CD8-positive, alpha-beta memory T cell (primary cell): ENCODE measurements around the gene KCNJ18. TPM values are rescaled to one million over a fixed set of nuclear protein-coding genes. Genes with fewer than 3 reads are reported as not detected.
"Not testable (repeated sequence)": the region's sequence is repeated elsewhere in the genome, so short reads cannot be mapped to it uniquely, and the experiment has no call there.

Source experiments
- CTCF ChIA-PET: fragments of 350-600 bp; sonication (Branson Sonifier 250); formaldehyde crosslinking; loops from one replicate; lab custom pipeline; 2021; ENCODE audit warnings: antibody characterized with exemption; lab: Charles Lee
- POLR2A ChIA-PET: fragments of 350-600 bp; sonication (Branson Sonifier 250); formaldehyde crosslinking; loops from one replicate; lab custom pipeline; 2021; ENCODE audit warnings: antibody characterized with exemption; lab: Charles Lee
- DNase-seq, 5 donors: peaks; one replicate each; pipeline versions ENCODE4 v3.0.0 to v3.0.0-alpha.2; 2020 to 2022; ENCODE audit warnings: mixed read lengths in 1 of 5
- H3K27ac ChIP-seq: one replicate; pipeline ENCODE4 v1.7.0; 2013; ENCODE audit warnings: low read depth, mild to moderate bottlenecking, low read length, moderate library complexity
- H3K27me3 ChIP-seq: 2 replicates; pipeline ENCODE4 v1.7.0; 2013; ENCODE audit warnings: low read length, mild to moderate bottlenecking; ENCODE audit not compliant: insufficient read depth, poor library complexity, severe bottlenecking
- H3K36me3 ChIP-seq: 2 replicates; pipeline ENCODE4 v1.7.0; 2013; ENCODE audit warnings: mild to moderate bottlenecking, low read length, moderate library complexity; ENCODE audit not compliant: insufficient read depth
- H3K4me1 ChIP-seq: 2 replicates; pipeline ENCODE4 v1.7.0; 2013; ENCODE audit warnings: mild to moderate bottlenecking, low read length, moderate library complexity; ENCODE audit not compliant: insufficient read depth
- H3K4me3 ChIP-seq: 2 replicates; pipeline ENCODE4 v1.7.0; 2013; ENCODE audit warnings: mild to moderate bottlenecking, low read length
- H3K9me3 ChIP-seq: 2 replicates; pipeline ENCODE4 v1.7.0; 2013; ENCODE audit warnings: mild to moderate bottlenecking, low read length
- H3K27ac Mint-ChIP-seq, 8 donors: one replicate each; pipeline ENCODE4 v1.8.0; 2020 to 2021; ENCODE audit warnings: mixed read lengths in 8 of 8, mild to moderate bottlenecking in 6 of 8, inconsistent platforms in 3 of 8, moderate library complexity in 3 of 8
- H3K27me3 Mint-ChIP-seq, 2 donors: one replicate each; pipeline ENCODE4 v1.8.0; 2020 to 2021; ENCODE audit warnings: mixed read lengths in 2 of 2, mild to moderate bottlenecking in 1 of 2, moderate library complexity in 1 of 2
- H3K36me3 Mint-ChIP-seq, 3 donors: one replicate each; pipeline ENCODE4 v1.8.0; 2020 to 2021; ENCODE audit warnings: mixed read lengths in 3 of 3, inconsistent platforms in 1 of 3, mild to moderate bottlenecking in 1 of 3
- H3K4me1 Mint-ChIP-seq, 3 donors: one replicate each; pipeline ENCODE4 v1.8.0; 2020 to 2021; ENCODE audit warnings: mixed read lengths in 3 of 3, inconsistent platforms in 1 of 3, mild to moderate bottlenecking in 1 of 3
- H3K4me3 Mint-ChIP-seq, 7 donors: one replicate each; pipeline ENCODE4 v1.8.0; 2020 to 2021; ENCODE audit warnings: mixed read lengths in 7 of 7, mild to moderate bottlenecking in 6 of 7, moderate library complexity in 4 of 7, inconsistent platforms in 2 of 7
- H3K9me3 Mint-ChIP-seq, 5 donors: one replicate each; pipeline ENCODE4 v1.8.0; 2020 to 2022; ENCODE audit warnings: mixed read lengths in 5 of 5, mild to moderate bottlenecking in 3 of 5, moderate library complexity in 2 of 5, inconsistent platforms in 1 of 5
- polyA plus RNA-seq: library from polyadenylated mRNA; unstranded; fragments of 300-500 nt; fragmentation: Illumina TruSeq; gene quantifications from one replicate; pipeline ENCODE4 v1.2.3, GENCODE V29; 2021
- total RNA-seq, 2 experiments: library from RNA; stranded (reverse); gene quantifications; one replicate each; pipeline ENCODE4 v1.2.3, GENCODE V29; 2021

KCNJ18 gene
- total and polyA plus RNA-seq, 3 experiments from 2014 or later = not detected

- H3K4me3 Mint-ChIP-seq = no peak overlapping the region
- no peaks in the 10 kb centered on the region for H3K4me1 Mint-ChIP-seq
- H3K36me3 Mint-ChIP-seq = no peaks in the 10 kb centered on the region
- CTCF ChIA-PET = no interaction called here
- H3K27ac Mint-ChIP-seq = no peak overlapping the region
- no peak for DNase-seq
- no peaks in the 10 kb centered on the region for H3K4me1 ChIP-seq
- no peak overlapping the region for H3K27ac ChIP-seq
- H3K27me3 ChIP-seq = no peaks in the 10 kb centered on the region
- H3K36me3 ChIP-seq = no peaks in the 10 kb centered on the region
- H3K9me3 Mint-ChIP-seq = peaks cover 0 to 8% (median 3%) of the 10 kb centered on the region in 5 donors
- POLR2A ChIA-PET = no interaction called here
- H3K27me3 Mint-ChIP-seq = peaks cover 0 to 2% of the 10 kb centered on the region in 2 donors
- H3K4me3 ChIP-seq = no peak overlapping the region
- H3K9me3 ChIP-seq = no peaks in the 10 kb centered on the region
Observed at GRCh38 chr17:21686165-21687015, 5.9 kb upstream of the KCNJ18 start.

- H3K27ac Mint-ChIP-seq = no peak overlapping the region
- CTCF ChIA-PET = no interaction called here
- Histone ChIP-seq H3K36me3 (no peaks in the 10 kb centered on the region), H3K27me3 (no peaks in the 10 kb centered on the region), H3K4me3 (no peak overlapping the region), H3K4me1 (no peaks in the 10 kb centered on the region), H3K9me3 (no peaks in the 10 kb centered on the region), H3K27ac (no peak overlapping the region)
- peaks cover 0 to 2% of the 10 kb centered on the region in 2 donors for H3K27me3 Mint-ChIP-seq
- DNase-seq = no peak
- POLR2A ChIA-PET = no interaction called here
- H3K9me3 Mint-ChIP-seq = peaks cover 0 to 8% (median 3%) of the 10 kb centered on the region in 5 donors
- no peaks in the 10 kb centered on the region for H3K4me1 Mint-ChIP-seq
- H3K4me3 Mint-ChIP-seq = no peak overlapping the region
- no peaks in the 10 kb centered on the region for H3K36me3 Mint-ChIP-seq
Observed at GRCh38 chr17:21687136-21687953, 5.0 kb upstream of the KCNJ18 start.

DNA sequence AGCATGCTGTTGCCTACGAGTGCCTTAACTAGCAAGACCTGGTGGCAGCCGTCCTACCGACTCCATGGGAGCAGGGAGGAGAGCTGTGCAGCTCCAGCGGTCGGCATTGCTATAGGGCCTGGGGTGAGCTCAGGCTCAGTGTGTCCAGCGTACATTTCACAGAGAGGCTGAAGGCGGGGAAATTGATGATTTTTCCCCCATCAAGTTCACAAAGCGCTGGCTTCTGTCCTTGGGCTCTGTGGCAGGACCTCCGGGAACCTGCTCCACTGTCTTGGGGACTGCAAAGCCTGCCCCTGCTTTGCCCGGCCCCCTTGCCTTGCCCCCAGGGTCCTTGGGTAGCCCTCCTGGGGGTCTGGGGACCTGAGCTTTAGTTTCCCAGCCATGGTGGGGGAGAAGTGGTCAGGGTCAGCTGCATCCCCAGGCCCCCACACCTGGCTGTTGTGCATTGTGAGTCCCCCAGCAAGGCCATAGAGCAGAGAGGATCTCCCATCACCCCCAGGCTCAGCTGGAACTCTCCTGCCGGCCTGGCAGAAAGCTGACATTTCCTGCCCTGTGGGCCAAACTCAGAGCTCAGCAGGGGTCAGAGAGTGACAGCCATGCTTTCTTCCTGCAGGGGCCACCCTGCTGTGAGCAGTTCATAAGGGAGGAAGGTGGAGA, 3.9 kb upstream of the KCNJ18 start:
- Histone ChIP-seq H3K27me3 (no peaks in the 10 kb centered on the region), H3K4me3 (no peak overlapping the region), H3K27ac (no peak overlapping the region), H3K4me1 (no peaks in the 10 kb centered on the region), H3K36me3 (no peaks in the 10 kb centered on the region), H3K9me3 (no peaks in the 10 kb centered on the region)
- H3K36me3 Mint-ChIP-seq = no peaks in the 10 kb centered on the region
- peak in 1 of 5 donors; percentile 37 for DNase-seq
- H3K27me3 Mint-ChIP-seq = no peaks in the 10 kb centered on the region
- ChIA-PET POLR2A (no interaction called here), CTCF (no interaction called here)
- H3K9me3 Mint-ChIP-seq = peaks cover 0 to 8% (median 3%) of the 10 kb centered on the region in 5 donors
- H3K4me3 Mint-ChIP-seq = no peak overlapping the region
- no peak overlapping the region for H3K27ac Mint-ChIP-seq
- H3K4me1 Mint-ChIP-seq = no peaks in the 10 kb centered on the region

DNA sequence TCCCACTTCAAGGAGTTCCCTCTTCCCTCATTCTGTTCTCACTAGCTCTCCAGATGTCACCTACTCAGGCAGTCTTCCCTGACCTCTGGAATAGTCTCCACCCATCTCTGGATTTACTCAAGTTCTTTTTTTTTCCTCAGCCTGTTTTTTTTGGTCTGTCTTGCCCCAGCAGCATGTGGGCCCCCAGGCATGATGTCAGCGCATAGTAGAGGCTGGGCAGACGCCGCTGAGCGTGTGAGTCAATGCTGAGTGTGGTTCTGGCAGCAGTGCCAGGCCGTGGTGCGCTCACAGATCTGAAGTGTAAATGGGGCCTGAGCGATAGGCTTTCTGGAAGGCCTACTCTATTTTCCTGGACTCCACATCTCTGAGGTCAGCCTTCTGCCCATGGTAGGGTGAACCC, 2.7 kb upstream of the KCNJ18 start:
- Mint-ChIP-seq H3K27me3 (no peaks in the 10 kb centered on the region), H3K9me3 (peaks cover 0 to 8% (median 3%) of the 10 kb centered on the region in 5 donors), H3K27ac (no peak overlapping the region), H3K4me3 (no peak overlapping the region), H3K4me1 (no peaks in the 10 kb centered on the region), H3K36me3 (no peaks in the 10 kb centered on the region)
- ChIA-PET POLR2A (no interaction called here), CTCF (no interaction called here)
- no peaks in the 10 kb centered on the region for H3K9me3 ChIP-seq
- no peaks in the 10 kb centered on the region for H3K27me3 ChIP-seq
- H3K27ac ChIP-seq = no peak overlapping the region
- H3K36me3 ChIP-seq = no peaks in the 10 kb centered on the region
- DNase-seq = no peak
- H3K4me1 ChIP-seq = no peaks in the 10 kb centered on the region
- no peak overlapping the region for H3K4me3 ChIP-seq

DNA sequence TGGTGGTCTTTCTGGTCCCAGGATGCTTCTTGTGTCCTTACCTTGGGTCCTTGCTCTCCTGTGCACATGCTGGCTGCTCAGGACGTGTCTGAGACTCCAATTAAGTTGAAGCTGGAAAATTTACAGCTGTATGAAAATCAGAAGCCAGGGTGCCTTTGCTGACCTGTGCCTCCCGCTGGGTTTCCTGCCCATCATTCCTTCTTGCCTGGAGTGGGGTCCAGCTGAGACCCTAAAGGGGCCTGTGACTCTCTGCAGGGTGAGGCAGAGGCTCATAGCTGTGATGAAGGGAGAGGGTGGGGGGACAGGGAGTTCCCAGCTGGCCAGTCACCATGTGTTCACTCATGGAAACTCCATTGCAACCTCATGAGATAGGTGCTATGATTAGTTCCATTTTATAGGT, 1.5 kb upstream of the KCNJ18 start:
- H3K36me3 Mint-ChIP-seq, DNase-seq, H3K4me1 ChIP-seq, H3K36me3 ChIP-seq, H3K4me1 Mint-ChIP-seq, H3K9me3 Mint-ChIP-seq, H3K27ac ChIP-seq, H3K27me3 ChIP-seq, POLR2A ChIA-PET, H3K27ac Mint-ChIP-seq, CTCF ChIA-PET, H3K4me3 ChIP-seq, H3K4me3 Mint-ChIP-seq, H3K9me3 ChIP-seq, H3K27me3 Mint-ChIP-seq: not testable (repeated sequence)

DNA sequence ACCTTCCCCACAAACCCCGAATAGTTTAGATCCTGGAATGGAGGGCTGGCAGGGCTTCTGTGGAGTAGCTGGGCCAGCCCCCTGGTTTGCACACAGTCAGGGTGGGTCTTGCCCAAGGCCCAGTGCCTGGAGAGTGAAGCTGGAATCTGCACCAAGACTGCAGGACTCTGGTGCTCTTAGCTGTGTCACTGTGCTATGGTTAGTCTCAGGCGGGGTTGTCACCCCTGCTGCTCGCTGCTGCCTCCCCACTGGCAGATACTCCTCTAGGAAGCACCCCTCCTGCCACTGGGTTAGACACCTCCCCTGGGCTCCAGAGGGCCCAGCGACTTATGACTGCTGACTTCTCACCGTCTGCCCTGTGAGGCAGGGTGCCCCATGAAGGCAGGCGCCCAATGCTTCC, 842 bp upstream of the KCNJ18 start:
- H3K36me3 Mint-ChIP-seq, H3K9me3 ChIP-seq, H3K4me3 Mint-ChIP-seq, DNase-seq, H3K9me3 Mint-ChIP-seq, H3K4me1 ChIP-seq, H3K27ac ChIP-seq, POLR2A ChIA-PET, H3K27me3 ChIP-seq, H3K4me3 ChIP-seq, H3K4me1 Mint-ChIP-seq, H3K36me3 ChIP-seq, CTCF ChIA-PET, H3K27ac Mint-ChIP-seq, H3K27me3 Mint-ChIP-seq: not testable (repeated sequence)

DNA sequence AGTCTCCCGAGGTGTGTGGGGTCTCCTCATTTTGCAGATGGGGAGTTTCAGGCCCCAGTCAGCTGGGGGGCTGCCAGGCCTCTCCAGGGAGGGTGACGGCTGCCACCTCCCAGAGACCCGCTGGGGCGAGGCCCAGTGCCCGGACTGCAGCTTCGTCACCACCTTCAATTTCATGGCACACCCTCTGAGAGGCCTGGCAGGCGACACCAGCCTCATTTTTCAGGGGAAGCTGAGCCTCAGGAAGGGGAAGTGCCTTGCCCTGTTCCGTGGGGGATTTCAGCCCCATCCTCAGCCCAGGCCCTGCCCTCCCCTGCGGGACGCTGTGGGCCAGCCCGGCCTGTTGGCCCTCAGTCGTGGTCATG, 362 bp downstream of the KCNJ18 start:
- H3K36me3 ChIP-seq, H3K27ac Mint-ChIP-seq, H3K9me3 ChIP-seq, H3K36me3 Mint-ChIP-seq, POLR2A ChIA-PET, H3K4me3 ChIP-seq, H3K4me3 Mint-ChIP-seq, DNase-seq, H3K4me1 ChIP-seq, H3K27ac ChIP-seq, H3K4me1 Mint-ChIP-seq, H3K9me3 Mint-ChIP-seq, CTCF ChIA-PET, H3K27me3 Mint-ChIP-seq, H3K27me3 ChIP-seq: not testable (repeated sequence)

GRCh38 chr17:21693391-21693796, 1.1 kb downstream of the KCNJ18 start:
- H3K4me1 Mint-ChIP-seq, POLR2A ChIA-PET, H3K9me3 Mint-ChIP-seq: not testable (repeated sequence)

More at GRCh38 chr17:21693391-21693796, 1.1 kb downstream of the KCNJ18 start:
- H3K4me3 ChIP-seq, CTCF ChIA-PET, H3K4me3 Mint-ChIP-seq, H3K27me3 ChIP-seq, H3K27ac Mint-ChIP-seq, H3K4me1 ChIP-seq, H3K36me3 Mint-ChIP-seq, H3K27me3 Mint-ChIP-seq, H3K9me3 ChIP-seq, DNase-seq, H3K27ac ChIP-seq, H3K36me3 ChIP-seq: not testable (repeated sequence)
